NCI-H1105 (cell line): ENCODE measurements around the gene CLSTN2.
A peak's percentile ranks its signal among the peaks of the same experiment; 100 is the strongest.

ENCODE experiments used
- DNase-seq: peaks from one replicate; lab custom pipeline; 2025; lab: John Stamatoyannopoulos, UW

Gene CLSTN2

DNA sequence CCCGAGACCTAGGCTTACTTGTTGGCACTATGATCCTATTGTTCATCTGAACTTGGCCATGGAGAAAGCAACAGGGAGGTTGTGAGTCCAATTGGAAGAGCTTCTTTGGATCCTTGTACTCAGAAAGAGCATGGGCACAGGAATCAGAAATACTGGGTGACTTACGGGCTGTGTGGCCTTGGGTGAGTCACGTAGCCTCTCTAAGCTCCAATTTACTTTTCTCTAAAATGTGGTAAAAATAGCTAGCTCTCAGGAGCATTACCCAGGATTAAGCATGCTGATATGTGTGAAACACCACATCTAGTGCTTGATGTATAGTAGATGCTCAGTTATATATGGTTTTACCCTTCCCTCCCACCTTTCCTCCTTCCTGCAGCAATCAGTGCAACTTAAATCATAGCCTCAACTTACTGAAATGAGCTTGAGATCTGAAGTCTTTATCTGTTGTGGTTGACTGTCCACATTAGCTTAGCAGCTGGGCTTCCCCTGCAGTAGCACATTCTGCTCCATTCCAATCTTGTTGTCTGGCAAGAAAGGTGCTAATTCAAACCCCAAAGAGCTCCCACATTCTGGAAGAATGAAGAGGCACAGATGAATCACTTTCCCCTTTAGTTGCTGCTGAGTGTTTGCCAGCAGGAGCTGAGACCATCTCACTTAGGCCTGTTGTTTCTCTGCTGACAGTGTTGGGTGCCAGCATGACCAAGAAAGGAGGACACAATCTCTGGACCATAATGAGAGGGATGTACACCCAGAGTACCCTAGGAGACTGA is 443.8 kb downstream of the CLSTN2 start:
- no peak for DNase-seq

DNA sequence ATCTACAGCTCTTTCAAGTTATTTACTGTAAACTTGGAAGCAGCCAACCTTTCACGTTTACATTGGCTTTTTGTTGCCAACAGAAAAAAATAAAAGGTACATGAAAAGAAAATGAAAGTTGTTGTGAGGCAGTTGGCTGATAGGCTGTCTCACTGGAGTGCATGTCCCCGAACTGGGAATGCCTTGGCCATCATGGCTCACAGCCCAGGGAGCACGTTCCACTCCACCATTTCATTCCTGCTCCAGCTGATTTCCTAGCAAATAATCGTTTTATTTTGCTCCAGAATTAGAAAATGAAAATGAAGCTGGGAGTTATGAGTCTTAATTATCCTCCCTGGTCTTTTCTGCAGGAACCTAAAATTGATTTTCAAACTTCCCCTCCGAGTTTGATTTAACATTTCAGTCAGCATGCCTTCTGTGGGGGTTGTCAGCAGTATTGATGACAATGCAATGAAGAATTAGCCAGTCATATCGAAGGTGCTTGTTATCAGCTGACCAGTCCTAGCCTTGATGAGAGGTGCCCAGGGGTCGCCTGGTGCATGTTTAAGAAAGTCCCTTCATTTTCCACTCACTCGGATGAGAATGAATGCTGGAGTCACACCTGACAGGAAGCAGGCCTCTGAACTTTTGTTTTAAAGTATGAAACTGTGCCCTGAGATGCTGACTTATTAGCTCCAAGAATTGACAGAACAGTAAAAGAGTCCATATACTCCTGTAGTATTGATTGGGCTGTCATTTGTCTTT is 449.2 kb downstream of the CLSTN2 start:
- DNase-seq, result no peak

DNA sequence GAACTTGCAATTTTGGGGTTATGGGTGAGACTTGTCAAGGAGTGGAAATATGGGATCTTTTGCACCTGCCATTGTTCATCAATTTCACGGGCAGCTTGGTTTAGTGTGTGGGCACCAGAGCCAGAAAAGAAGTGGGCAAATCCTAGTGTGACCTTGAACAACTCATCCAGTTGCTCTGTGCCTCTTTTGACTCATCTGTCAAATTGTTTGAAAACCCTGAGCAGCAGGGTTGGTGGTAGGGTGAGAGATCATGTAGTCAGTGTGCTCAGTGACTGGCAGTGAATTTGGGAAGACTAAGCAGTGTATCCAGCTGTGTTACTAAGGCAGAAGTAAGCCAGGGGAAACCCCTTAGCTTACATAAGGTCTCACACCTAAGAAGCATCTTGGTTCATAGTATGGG is 449.9 kb downstream of the CLSTN2 start:
- DNase-seq, result no peak

DNA sequence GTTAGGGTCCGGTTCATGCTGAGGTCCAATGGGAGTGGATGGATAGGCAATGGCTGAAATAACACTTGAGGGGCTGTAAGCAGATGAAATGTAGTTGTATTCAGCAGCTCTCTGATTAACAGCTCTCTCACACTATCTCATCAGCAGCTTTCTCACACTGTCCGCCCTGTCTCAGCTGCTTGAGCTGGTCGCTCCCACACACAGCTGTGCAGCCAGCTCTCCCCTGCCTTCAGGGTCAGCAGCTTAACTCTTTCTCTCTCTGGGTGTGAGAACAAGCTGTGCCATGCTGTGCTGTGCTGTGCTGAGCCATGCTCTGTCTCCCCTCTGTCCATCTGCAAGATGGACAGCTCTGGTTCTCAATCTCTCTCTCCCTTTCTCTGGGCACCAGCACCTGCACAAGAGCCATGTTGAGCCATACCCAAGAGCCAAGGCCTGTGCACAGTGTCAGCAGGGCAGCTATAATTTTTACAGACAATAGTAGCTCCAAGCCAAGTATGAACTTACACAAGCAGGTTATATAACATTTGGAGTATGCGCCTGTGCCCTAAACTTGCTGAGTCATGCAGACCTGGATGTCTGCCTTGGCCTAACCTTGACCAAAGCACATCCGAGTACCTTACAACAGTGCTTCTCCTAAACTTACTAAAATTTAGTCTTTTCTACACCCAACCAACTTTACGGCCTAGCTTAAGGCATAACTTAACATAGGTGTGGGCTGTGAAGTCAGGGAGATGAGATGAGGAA is 451.5 kb downstream of the CLSTN2 start:
- no peak for DNase-seq

DNA sequence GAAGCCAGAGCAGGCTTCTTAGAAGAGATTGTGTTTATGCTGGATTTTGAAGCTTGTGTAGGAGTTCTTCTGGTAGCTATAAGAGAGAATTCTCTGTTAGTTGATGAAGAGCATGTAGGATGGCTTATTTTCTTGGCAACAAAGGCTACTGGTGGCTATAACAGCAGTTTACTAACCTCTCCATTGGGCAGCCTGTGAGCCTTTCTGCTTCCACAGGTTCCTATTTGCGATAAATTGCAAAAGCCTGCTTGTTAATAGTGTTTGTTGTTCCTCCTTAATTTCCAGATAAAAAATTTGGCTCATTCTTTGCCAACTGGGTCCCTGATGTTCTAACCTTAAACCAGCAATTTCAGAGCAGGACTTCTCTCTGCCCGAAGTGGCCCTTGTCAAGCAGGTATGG is 452.3 kb downstream of the CLSTN2 start:
- no peak for DNase-seq

DNA sequence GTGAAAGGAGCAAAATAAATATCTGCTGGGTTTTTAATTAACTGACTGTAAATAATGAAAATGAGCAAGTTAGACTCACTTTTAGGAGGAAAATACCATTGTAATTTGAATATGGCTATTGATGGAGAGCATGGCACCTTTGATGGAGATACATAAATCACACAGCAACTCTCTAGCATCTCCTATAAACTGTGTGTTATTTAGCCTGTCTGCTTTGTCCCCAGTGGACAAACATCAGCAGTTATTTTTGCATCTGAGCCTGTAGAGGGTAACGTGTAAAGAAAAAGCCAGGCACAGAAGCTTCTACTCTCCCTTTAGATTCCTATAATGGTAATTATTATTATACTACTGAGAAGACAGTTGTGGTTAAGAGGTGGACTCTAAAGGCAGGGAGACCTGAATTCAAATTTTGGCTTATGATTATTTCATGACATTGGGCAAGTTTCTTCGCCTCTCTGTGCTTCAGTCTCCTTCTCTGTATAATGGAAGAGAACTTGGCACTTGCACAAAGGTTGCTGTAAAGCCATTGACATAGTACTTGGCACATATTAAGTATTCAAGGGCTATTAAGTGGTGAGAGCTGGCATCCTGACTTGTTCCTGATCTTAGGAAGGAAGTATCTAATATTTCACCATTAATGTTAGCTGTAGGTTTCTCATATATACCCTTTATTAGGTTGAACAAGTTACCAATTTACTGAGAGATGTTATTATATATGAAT is 453.4 kb downstream of the CLSTN2 start:
- DNase-seq, result peak; percentile 35

DNA sequence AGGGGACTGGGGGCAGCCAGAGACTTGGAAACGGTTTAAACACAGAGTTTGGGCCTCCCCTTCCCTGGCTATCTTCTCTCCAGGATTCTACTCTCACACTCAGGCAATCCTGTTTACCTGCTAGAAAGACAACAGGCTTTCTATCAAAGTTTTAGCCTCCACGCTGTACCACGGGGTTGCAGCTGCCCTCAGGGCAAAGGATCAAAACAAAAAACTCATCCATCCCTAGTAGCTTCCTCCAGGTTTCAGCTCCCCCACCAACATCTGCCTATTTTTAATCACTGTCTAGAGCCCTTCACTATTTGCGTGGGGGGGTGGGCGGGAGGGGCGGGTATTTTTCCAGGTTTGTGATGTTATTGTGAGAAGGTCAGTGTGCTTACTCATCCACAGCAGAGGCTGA is 456.1 kb downstream of the CLSTN2 start:
- DNase-seq, result peak; percentile 29

DNA sequence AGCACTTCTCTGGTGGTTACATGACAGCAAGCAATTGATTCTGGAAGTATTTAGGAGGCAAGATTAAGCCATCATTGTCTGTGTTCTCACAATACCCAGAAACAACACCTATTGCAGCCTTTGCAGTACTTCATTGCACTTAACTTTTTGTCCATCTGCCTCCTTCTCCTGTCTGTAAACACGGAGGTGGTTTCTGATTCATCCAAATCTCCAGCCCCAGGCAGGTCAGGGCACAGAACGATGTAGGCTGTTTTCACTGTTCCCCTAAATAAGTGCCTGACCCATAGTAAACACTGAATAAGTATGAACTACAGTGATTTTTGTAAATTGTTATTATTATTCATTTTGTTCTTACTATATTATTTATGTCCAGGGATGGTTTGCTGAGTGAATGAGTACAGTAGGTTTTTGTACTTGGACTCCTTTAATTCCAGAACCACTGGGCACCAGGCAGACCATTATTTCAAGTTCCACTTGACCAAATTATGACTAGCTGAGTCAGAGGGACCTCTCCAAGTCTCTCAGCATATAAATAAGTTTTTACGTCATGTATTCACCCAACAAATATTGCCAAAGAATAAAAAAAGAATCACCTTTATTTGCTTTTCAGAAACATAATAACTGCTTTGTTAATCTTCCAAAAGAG is 459.6 kb downstream of the CLSTN2 start:
- no peak for DNase-seq

DNA sequence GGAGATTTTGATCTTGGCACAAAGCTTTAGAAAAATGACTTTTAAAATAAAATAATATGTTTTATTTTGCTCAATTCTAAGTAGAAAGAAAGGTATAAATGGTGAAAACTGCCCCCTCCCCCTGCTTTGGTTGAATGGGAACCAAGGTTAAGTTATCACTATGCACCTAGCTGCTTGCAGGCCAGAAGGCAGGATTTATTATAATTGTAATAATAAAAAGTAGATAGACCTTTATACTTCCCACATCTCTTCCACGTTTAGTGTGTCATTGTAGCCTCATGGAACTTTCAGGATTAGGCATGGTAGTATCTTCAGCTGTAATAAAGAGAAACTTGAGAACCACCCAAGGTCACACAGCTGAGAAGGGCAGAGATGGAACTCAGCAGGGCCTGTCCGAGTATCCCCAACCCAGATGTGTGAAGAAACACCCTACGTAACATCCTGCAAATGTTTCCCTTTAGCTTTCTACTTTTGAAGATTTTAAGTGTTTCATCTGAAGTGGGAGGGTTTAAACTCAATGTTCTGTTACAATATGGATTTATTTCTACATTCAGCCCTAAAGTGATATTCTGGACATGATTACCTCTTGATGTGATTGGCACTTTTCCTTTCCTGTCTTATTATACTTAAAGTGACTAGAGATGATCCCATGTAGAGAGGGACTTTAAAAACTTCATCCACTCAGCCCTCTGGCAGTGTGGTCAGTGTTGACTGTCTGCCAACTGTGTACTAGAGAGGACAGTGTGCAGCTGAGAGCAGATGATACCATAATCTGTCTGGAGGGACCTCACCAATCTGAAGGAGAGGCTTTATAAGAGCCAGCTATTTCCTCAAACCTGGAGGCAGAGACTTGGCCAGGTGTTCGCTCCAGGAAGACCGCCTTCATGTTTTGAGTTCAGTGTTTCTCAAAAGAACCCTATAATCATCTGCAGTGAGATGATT is 460.4 kb downstream of the CLSTN2 start:
- no peak for DNase-seq

DNA sequence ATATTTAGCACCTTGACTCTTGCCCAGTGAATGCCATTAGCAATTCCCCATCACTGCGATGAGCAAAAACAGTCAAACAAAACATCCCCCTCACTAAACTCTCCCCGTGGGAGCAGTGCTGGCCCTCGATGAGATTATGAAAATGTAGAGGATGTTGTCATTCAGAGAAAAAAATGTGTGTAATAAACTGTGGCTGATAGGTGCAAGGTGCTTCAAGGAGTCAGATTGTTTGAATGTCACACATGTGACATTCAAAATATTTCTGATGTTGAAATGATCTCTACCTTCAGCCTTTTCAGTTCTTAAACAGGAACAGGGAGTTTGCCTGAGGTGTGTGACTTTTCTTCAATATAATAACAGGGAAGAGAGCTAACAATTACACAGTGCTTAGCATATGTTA is 461.1 kb downstream of the CLSTN2 start:
- no peak for DNase-seq

DNA sequence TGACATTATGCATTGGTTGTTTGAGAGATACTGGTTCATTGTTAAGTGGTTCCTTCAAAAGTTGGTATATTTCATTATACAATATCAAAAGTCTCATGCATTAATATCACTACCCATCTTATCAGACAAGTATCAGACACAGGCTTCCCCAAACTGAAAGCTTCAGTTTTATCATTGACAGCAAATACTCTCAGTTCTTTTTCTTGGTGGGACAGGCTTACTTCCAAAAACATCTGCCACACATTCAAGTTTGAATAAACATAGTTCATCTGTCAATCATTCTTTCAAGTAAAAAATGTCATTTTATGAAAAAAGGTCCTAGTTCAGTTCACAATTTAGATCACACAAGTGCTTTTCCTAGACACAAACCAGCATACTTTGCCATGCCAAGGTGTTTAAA is 462.9 kb downstream of the CLSTN2 start:
- DNase-seq, result no peak

DNA sequence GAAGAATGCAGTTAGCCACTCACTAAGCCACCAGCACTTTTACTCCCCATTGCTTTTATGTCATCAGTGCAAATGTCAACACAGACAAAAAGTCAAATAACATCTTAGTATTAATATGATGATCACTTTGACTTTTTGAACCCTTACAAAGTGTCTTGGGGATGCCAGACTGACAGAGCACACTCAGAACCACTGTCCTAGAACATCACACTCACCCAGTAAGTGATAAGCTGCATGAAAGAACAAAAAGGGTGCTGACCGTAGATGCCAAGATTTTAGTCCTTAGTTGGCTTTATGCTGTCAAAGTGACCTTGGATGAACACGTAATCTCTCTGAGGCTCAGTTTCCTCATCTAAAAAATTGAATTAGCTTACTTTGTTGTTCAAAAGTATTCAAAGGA is 463.4 kb downstream of the CLSTN2 start:
- DNase-seq, result no peak

DNA sequence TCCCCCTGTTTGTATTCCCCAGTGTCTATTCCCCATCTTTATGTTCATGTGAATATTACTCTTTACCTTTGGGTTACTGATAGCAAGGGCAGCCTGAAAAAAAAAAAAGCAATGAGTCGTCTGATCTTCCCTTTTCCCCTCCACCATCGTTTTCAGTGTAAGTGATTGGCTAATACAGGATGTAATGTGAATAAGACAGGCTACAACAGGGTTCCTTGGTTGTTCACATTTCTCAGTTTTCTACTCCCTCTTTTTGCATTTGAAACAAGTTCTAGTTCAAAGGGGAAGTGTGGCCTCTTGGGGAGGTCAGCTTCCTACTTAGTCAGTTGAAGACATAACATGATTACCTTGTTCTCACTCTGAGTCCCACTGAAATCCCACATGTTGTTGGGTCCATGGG is 464.9 kb downstream of the CLSTN2 start:
- no peak for DNase-seq

DNA sequence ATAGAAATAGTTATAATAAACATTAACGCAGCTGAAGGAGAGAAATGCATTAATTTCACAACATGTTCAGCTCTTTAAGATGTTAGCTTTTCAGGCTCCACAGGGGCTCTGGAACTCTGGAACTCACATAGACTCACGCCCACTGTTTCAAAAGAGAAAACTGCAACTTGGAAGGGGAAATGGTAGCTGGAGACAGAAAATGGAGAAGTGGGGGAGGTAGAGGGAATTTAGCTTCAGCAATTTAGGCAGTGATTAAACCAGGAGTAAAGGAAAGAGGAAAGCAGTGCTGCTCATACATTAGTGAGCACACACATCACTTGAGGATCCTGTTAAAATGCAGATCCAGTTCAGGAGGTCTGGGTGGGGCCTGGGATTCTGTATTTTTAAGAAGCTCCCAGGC is 468.1 kb downstream of the CLSTN2 start:
- DNase-seq, result no peak

DNA sequence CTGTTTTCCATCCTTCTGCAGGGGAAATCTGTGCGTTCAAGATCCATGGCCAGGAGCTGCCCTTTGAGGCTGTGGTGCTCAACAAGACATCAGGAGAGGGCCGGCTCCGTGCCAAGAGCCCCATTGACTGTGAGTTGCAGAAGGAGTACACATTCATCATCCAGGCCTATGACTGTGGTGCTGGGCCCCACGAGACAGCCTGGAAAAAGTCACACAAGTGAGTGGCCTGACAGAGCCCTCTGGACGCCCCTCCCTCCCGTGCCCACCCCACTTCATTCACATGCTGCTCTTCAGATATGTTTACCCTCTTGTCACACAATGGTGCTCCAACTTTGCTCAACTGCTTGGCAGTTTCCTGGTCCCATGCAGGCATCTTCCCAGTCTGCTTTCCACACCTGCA is 468.6 kb downstream of the CLSTN2 start:
- DNase-seq, result no peak

DNA sequence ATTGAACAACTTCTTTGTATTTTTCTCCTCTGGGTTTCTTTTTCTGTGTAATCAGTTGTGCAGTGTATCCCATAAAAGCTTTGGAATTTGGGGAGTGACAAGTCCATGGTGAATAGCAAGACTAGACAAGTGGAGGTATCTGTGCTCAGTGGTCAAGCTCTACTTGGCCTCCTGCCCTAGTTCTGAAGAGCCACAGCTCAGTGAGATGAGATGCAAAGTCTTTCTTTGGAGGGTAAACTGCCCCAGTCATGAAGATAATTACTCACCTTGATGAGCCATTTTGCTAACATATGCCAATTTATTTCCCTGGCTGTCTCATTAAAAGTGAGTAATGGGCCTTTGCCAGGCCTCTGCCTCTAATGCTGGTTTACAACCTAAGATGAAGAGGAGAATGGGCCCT is 471.7 kb downstream of the CLSTN2 start:
- DNase-seq, result no peak

DNA sequence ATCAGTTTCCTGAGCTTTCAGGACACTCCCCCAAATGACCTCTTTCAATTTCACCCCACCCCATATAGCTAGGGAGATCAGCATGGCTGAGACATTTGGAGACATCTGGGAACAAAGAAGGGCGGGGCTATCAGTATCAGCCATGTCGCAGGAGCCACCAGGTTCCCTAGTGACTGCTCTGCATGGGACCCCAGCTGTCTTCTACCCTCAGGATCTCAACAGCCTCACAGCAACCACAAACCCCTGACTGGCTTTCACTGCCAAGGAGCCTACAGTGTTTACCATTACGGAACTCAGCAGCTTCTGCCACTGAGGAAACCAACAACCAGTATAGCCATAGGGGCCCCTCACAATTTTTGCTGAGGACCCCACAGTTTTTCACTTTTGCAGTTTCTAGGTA is 473.3 kb downstream of the CLSTN2 start:
- DNase-seq, result no peak

DNA sequence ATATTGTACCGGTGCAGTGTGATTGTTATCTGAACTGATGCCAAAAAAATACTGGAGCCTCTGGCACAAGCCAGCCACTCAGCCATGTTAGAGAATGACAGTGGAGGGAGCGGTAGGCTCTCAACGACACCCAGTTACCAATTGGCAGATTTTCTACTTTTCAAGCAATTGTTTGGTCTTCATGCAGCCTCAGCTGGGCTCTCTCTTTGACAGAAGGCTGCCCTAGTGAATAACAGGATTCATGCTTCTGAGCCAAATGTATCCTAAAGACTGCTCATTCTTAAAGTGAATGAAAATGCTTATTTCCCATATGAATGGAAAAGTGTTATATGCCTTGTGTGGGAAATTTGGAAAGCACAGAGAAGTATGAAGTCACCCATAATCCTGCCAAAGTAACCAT is 481.7 kb downstream of the CLSTN2 start:
- DNase-seq, result peak; percentile 89

DNA sequence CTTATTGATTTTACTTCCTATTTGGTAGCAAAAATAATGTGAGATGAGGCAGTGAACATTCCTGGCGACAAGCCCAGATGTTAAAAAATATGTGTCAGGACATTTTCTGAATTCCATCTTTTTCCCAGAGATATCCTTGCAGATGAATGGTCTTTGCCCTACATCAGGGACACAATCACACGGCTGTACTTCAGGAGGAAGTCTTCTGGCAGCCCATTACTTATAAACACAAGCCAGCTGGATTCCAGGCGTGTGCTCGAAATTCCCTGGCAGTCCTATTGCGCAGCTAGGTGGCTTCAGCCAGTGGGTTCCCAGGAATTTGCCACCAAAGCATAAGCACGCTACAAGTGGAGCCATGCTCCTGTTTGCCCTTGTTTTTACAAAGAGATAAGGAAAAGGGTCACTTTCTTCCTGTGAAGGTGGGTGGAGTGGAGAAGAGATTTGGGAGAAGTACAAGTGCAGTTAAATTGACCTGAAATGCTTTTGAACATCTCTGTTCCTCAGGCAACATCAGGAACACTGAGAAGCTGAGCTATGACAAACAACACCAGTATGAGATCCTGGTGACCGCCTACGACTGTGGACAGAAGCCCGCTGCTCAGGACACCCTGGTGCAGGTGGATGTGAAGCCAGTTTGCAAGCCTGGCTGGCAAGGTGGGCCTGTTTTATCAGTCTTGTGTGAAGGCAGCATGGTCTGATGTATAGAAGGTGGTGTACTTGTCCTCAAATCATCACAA is 485.8 kb downstream of the CLSTN2 start:
- DNase-seq, result no peak

DNA sequence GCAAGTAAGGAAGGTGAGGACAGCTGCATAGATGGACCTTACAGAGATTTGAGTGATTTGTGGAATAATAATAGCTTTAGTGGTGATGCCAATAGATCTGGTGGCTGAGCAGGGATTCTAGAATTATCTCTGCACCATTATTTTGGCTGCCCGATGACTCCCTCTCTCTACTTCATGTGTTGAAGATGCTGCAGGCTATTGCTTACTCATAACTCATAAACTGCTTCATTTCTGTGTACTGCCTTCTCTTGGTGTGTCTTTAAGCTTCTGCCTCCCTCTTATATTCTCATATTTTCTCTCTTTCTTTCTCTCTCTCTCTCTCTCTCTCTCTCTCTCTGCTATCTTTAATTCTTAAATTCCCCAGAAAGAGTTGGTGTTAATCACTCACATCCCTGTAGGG is 486.9 kb downstream of the CLSTN2 start:
- no peak for DNase-seq
